Prostate gland (tissue), 2 donors: ENCODE measurements around the gene CRIM1. TPM values are rescaled to one million over a fixed set of nuclear protein-coding genes. Genes with fewer than 3 reads are reported as not detected.
A peak's percentile ranks its signal among the peaks of the same experiment; 100 is the strongest.

Source experiments
- DNase-seq: peaks from one replicate; pipeline ENCODE4 v3.0.0-alpha.2; 2019; ENCODE audit warnings: low spot score
- H3K27ac ChIP-seq, 2 donors: fragments of 200-600 bp; sonication (generic); 2 replicates each; pipeline ENCODE4 v1.5.1; 2017 to 2019
- H3K27me3 ChIP-seq: fragments of 200-600 bp; sonication (generic); replicated peaks from 2 replicates; pipeline ENCODE4 v1.5.1; 2019; ENCODE audit not compliant: insufficient read depth
- H3K36me3 ChIP-seq, 2 donors: fragments of 200-600 bp; sonication (generic); 1 replicate in 1 of 2; 2 replicates in 1 of 2; pipeline versions ENCODE4 v1.5.1 to v1.8.1; 2017 to 2019
- H3K4me1 ChIP-seq: fragments of 200-600 bp; sonication (generic); replicated peaks from 2 replicates; pipeline ENCODE4 v1.5.1; 2019
- H3K4me3 ChIP-seq, 2 donors: fragments of 200-600 bp; sonication (generic); 2 replicates each; pipeline ENCODE4 v1.5.1; 2017 to 2019
- H3K9me3 ChIP-seq: fragments of 200-600 bp; sonication (generic); 2 replicates; pipeline ENCODE4 v1.5.1; 2017
- POLR2A ChIP-seq: fragments of 450-650 bp; IDR thresholded peaks from one replicate; pipeline ENCODE4 v1.6.1; 2016; ENCODE audit warnings: antibody characterized with exemption, mild to moderate bottlenecking
- POLR2AphosphoS5 ChIP-seq: sonication (generic); formaldehyde crosslinking; IDR thresholded peaks from one replicate; pipeline ENCODE4 v1.6.1; 2017; ENCODE audit warnings: antibody characterized with exemption
- WGBS: methylation state at CpG from one replicate; pipeline ENCODE4 v1.1.5; 2018; 5-methylcytosine and 5-hydroxymethylcytosine counted together
- intact Hi-C: fragments of 100-400 bp; cut with DNase I; formaldehyde crosslinking; loops from one replicate; pipeline ENCODE4 v1.14.2; 2022
- total RNA-seq, 2 donors: library from RNA; depleted of rRNA; stranded (reverse); fragments of >200 nt; gene quantifications; one replicate each; pipeline ENCODE4 v1.1.0, GENCODE V29; 2016
- TF ChIP-seq, protein P1 (sequence below), 4 experiments: fragments of 200-600 bp in 2 of 4; fragments of 450-650 bp in 2 of 4; sonication (generic) in 2 of 4; IDR thresholded peaks; 1 replicate in 3 of 4; 2 replicates in 1 of 4; pipeline ENCODE4 v1.5.1; 2016 to 2019; ENCODE audit warnings: antibody characterized with exemption in 4 of 4, mild to moderate bottlenecking in 2 of 4, moderate library complexity in 2 of 4

Gene CRIM1
- total RNA-seq, 2 donors from 2014 or later: 55.2 to 101 TPM

DNA sequence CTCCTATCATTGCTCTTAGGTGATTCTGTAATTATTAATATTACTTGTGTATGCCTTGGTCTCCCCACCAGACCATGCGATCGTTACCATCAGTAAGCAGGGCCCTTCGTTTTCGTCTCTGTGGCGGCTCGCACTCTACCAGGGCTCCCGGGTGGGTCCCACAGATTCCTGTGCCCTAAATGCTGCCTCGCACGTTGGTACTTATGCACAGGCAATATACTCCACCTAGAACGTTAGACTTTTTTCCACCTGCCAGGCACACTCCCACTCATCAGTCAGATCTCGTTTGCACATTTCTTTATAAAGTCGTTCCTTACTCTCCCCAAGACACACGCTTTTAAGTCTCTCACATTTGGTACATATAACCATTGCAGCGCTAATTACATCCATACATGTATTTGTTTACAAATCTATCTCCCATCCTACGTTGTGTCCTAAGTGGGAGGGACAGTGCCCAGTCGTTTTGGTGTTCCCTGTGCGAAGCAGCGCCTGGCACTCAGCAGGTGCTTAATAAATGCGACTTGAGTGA lies 241.5 kb downstream of the CRIM1 start:
- TF ChIP-seq POLR2AphosphoS5 (no peak), POLR2A (no peak)
- TF ChIP-seq, protein P1, sequence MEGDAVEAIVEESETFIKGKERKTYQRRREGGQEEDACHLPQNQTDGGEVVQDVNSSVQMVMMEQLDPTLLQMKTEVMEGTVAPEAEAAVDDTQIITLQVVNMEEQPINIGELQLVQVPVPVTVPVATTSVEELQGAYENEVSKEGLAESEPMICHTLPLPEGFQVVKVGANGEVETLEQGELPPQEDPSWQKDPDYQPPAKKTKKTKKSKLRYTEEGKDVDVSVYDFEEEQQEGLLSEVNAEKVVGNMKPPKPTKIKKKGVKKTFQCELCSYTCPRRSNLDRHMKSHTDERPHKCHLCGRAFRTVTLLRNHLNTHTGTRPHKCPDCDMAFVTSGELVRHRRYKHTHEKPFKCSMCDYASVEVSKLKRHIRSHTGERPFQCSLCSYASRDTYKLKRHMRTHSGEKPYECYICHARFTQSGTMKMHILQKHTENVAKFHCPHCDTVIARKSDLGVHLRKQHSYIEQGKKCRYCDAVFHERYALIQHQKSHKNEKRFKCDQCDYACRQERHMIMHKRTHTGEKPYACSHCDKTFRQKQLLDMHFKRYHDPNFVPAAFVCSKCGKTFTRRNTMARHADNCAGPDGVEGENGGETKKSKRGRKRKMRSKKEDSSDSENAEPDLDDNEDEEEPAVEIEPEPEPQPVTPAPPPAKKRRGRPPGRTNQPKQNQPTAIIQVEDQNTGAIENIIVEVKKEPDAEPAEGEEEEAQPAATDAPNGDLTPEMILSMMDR (IDR thresholded peaks at IDR 0.05): no peak
- H3K4me3 ChIP-seq: peak overlapping the region; percentile 93 to 99
- 36% methylated on average over 19 of the region's 19 CpGs for WGBS
- no peaks in the 10 kb centered on the region for H3K36me3 ChIP-seq
- H3K9me3 ChIP-seq: no peaks in the 10 kb centered on the region
- intact Hi-C loops: no loop called here
- peaks cover 3% of the 10 kb centered on the region for H3K4me1 ChIP-seq
- no peaks in the 10 kb centered on the region for H3K27me3 ChIP-seq
- no peak for DNase-seq
- peak overlapping the region; percentile 89 to 94 for H3K27ac ChIP-seq

DNA sequence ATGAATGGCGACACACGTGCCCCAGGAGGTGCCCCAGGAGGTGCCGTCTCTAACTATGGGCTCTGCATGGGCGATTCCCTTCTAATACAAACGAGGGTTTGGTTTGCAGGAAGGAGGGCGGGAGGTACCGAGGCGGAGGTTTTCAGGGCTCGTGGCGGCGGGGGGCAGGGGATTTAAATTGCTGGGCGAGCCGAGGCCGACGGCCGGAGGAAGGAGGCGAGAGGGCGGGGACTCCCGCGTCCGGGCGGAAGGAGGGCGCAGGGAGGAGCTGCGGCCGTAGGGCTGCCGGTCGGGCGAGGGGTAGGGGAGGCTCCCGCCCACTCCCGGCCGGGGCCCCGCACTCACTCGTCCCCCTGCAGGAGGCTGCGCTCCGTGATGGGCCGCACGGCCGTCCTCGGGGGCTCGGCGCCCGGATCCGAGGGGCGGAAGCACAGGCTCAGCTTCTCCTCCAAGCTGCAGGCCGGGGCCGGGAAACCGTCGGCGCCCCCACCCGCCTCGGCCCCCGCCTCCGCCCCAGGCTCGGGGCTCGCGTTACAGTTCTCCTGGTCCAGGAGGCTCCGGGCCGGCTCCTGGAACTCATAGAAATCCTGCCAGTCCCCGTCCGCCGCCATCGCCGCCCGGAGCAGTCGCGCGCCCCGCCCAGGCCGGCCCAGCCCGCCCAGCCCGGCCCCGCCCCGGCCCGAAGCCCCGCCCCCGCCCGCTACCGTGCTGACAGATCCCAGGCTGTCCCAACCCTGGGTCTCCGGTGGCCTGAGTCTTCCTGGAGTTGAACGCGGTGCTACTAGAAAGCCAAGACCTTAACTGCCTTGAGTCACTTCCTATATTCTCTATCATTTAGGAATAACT lies 242.2 kb downstream of the CRIM1 start, which contains the start of gene FEZ2:
FEZ2 (minus strand) TSS at position 637 of the 846 bp plus-strand sequence; CDS start at position 611, 26 bp downstream.
- Histone ChIP-seq H3K27me3 (no peaks in the 10 kb centered on the region), H3K4me3 (peak within 1 kb of the TSS; percentile 93 to 99), H3K27ac (peak within 1 kb of the TSS; percentile 89 to 94), H3K9me3 (no peaks in the 10 kb centered on the region), H3K36me3 (no peaks in the 10 kb centered on the region), H3K4me1 (peaks cover 3% of the 10 kb centered on the region)
- intact Hi-C loops: no loop called here
- peak; percentile 66 for DNase-seq
- TF ChIP-seq POLR2A: peak; percentile 21
- TF ChIP-seq, protein P1 (IDR thresholded peaks at IDR 0.05): no peak
- under 1% methylated on average over 43 of the region's 81 CpGs for WGBS

Other genes starting within 250 kb of the CRIM1 start
- 10 to 100 TPM; 37.5 to 49.8 TPM for gene FEZ2, start 242.4 kb downstream of the CRIM1 start, total RNA-seq